Astrocyte of the cerebellum (primary cell): ENCODE data around the gene GNGT2.

ENCODE experiments used
- DNase-seq: peaks from one replicate; pipeline ENCODE4 v3.0.0-alpha.2; 2011; ENCODE audit warnings: low read depth
- H3K4me3 ChIP-seq: 2 replicates; pipeline ENCODE4 v1.5.1; 2011; ENCODE audit warnings: mild to moderate bottlenecking, low read depth, low read length, moderate library complexity
- CTCF ChIP-seq: IDR thresholded peaks from 2 replicates; pipeline ENCODE4 v1.5.1; 2012; ENCODE audit warnings: low read length, low read depth, moderate library complexity, mild to moderate bottlenecking; ENCODE audit errors: missing control alignments
- in situ Hi-C: cut with HindIII; loops from 2 replicates; pipeline ENCODE4 v1.10.0; 2017; ENCODE audit warnings: low sequenced_read_pairs

The GNGT2 gene

GRCh38 chr17:49249890-49250522, 39.6 kb upstream of the GNGT2 start:
- DNase-seq = no peak
- in situ Hi-C loops = no loop called here
- no peak for TF ChIP-seq CTCF
- no peak overlapping the region for H3K4me3 ChIP-seq

GRCh38 chr17:49249292-49249794, 39.0 kb upstream of the GNGT2 start:
- in situ Hi-C loops = no loop called here
- no peak for DNase-seq
- TF ChIP-seq CTCF = no peak
- H3K4me3 ChIP-seq = no peak overlapping the region

- in situ Hi-C loops = no loop called here
- no peak for DNase-seq
- no peak overlapping the region for H3K4me3 ChIP-seq
- TF ChIP-seq CTCF = no peak
These were observed 37.6 kb upstream of the GNGT2 start for GRCh38 chr17:49247944-49248343.

- in situ Hi-C loops = no loop called here
- no peak for TF ChIP-seq CTCF
- no peak for DNase-seq
- no peak overlapping the region for H3K4me3 ChIP-seq
These were observed 34.5 kb upstream of the GNGT2 start for GRCh38 chr17:49244839-49245238.

DNA sequence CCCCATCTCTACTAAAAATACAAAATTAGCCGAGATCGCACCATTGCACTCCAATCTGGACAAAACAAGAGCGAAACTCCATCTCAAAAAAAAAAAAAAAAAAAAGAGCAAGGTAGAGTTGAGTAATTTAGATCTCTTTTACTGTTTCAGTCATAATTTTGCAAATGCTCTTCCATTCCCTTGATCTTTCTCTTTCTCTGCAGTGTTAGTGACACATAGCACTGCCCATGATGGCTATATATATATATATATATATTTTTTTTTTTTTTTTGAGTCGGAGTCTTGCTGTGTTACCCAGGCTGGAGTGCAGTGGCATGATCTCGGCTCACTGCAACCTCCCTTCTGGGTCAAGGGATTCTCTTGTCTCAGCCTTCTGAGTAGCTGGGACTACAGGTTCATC, 32.4 kb upstream of the GNGT2 start:
- no peak for DNase-seq
- no peak for TF ChIP-seq CTCF
- in situ Hi-C loops = no loop called here
- no peak overlapping the region for H3K4me3 ChIP-seq

DNA sequence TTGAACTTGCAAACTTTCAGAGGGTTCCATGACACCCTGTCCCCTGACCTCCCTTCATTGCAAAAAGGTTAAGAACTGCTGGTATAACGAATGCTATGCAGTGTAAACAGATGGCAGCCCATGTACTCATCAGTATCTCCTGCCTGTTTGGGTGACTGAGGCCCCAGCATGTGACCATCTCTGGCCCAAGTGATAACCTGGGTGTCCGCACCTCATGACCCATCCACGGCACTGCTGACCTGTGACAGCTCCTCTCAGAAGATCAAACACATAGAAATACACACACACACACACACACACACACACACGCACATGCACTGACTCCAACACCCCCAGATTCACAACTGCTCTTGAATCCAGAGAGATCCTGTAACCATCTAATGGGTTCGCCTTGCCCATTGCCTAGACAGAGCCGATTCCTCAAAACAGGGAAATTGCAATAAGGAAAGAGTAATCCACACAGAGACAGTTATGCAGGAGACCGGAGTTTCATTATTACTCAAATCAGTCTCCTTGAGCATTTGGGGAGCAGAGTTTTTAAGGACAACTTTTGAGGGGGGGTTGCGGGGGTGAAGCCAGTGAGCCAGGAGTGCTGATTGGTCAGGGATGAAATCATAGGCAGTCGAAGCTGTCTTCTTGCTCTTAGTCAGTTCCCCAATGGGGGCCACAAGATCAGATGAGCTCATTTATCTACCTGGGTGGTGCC, 31.5 kb upstream of the GNGT2 start:
- H3K4me3 ChIP-seq = no peak overlapping the region
- in situ Hi-C loops = no loop called here
- TF ChIP-seq CTCF = no peak
- DNase-seq = no peak
